Left colon (tissue), 2 donors: Measurements from ENCODE around the gene LRCH3. TPM values are rescaled to one million over a fixed set of nuclear protein-coding genes. Genes with fewer than 3 reads are reported as not detected.

ENCODE experiments used
- ATAC-seq: fragments of 200-7000 bp; cut with Tn5 transposase; one replicate; pipeline ENCODE4 v1.9.1; 2020; ENCODE audit warnings: mild to moderate bottlenecking, moderate library complexity
- DNase-seq, 2 donors: peaks; one replicate each; pipeline ENCODE4 v3.0.0-alpha.2; 2020
- intact Hi-C, 2 donors: fragments of 100-400 bp; cut with DNase I in 1 of 2; cut with micrococcal nuclease in 1 of 2; formaldehyde crosslinking; loops; one replicate each; pipeline versions ENCODE4 v1.11.2 to v1.14.0; 2022; cut with DNase I, micrococcal nuclease
- total RNA-seq, 2 donors: library from RNA; stranded (reverse); fragmentation: NEBNext Ultra II Directional; extraction: Animal tissue kit (Norgen Biotek cat#: 25700); gene quantifications; one replicate each; pipeline ENCODE4 v1.2.1, GENCODE V29; 2021
- donor health status: DM: no; HTN: no; CAD: no.
- donor health status: DM: yes; HTN: yes; CAD: no.

LRCH3 gene
- total RNA-seq, 2 donors from 2014 or later = 27.3 to 43.6 TPM

GRCh38 chr3:197829397-197830045 is 38.5 kb downstream of the LRCH3 start:
- DNase-seq = no peak
- intact Hi-C loops = no loop called here
- ATAC-seq = peak; percentile 73

- ATAC-seq (no peak), DNase-seq (no peak)
- intact Hi-C loops = no loop called here
Measured at GRCh38 chr3:197830308-197830966, 39.4 kb downstream of the LRCH3 start.

- ATAC-seq = no peak
- intact Hi-C loops = no loop called here
- no peak for DNase-seq
Measured at GRCh38 chr3:197830967-197831313, 39.9 kb downstream of the LRCH3 start.

- ATAC-seq = no peak
- intact Hi-C loops = no loop called here
- no peak for DNase-seq
Measured at GRCh38 chr3:197833930-197834715, 43.1 kb downstream of the LRCH3 start.

- intact Hi-C loops = no loop called here
- DNase-seq (no peak), ATAC-seq (no peak)
Measured at GRCh38 chr3:197835509-197835908, 44.5 kb downstream of the LRCH3 start.

GRCh38 chr3:197836244-197836643 is 45.2 kb downstream of the LRCH3 start:
- intact Hi-C loops = no loop called here
- no peak for ATAC-seq

GRCh38 chr3:197837282-197837681 is 46.2 kb downstream of the LRCH3 start:
- intact Hi-C loops = no loop called here
- ATAC-seq = no peak
- DNase-seq = no peak

More at GRCh38 chr3:197836244-197836643, 45.2 kb downstream of the LRCH3 start:
- no peak for DNase-seq

- no peak for DNase-seq
- intact Hi-C loops = no loop called here
Measured at GRCh38 chr3:197841789-197842188, 50.7 kb downstream of the LRCH3 start.

GRCh38 chr3:197846491-197846890 is 55.4 kb downstream of the LRCH3 start:
- ATAC-seq = no peak
- DNase-seq = no peak
- intact Hi-C loops = no loop called here

More at GRCh38 chr3:197841789-197842188, 50.7 kb downstream of the LRCH3 start:
- no peak for ATAC-seq

GRCh38 chr3:197847866-197848401 is 56.9 kb downstream of the LRCH3 start:
- ATAC-seq (peak; percentile 99), DNase-seq (peak in 1 of 2 donors; percentile 31)
- intact Hi-C loops = no loop called here

- ATAC-seq (no peak), DNase-seq (no peak)
- intact Hi-C loops = no loop called here
Measured at GRCh38 chr3:197854596-197855343, 63.7 kb downstream of the LRCH3 start.

- DNase-seq (no peak), ATAC-seq (no peak)
- intact Hi-C loops = no loop called here
Measured at GRCh38 chr3:197855571-197855970, 64.5 kb downstream of the LRCH3 start.

- intact Hi-C loops = no loop called here
- no peak for DNase-seq
- no peak for ATAC-seq
Measured at GRCh38 chr3:197856199-197856816, 65.3 kb downstream of the LRCH3 start.

- intact Hi-C loops = no loop called here
- DNase-seq (no peak), ATAC-seq (no peak)
Measured at GRCh38 chr3:197858133-197858532, 67.1 kb downstream of the LRCH3 start.

GRCh38 chr3:197858598-197858997 is 67.5 kb downstream of the LRCH3 start:
- intact Hi-C loops = no loop called here
- ATAC-seq (no peak), DNase-seq (no peak)

- intact Hi-C loops = no loop called here
- DNase-seq (no peak), ATAC-seq (no peak)
Measured at GRCh38 chr3:197866035-197866434, 75.0 kb downstream of the LRCH3 start.

- ATAC-seq = no peak
- no peak for DNase-seq
- intact Hi-C loops = no loop called here
Measured at GRCh38 chr3:197873329-197873728, 82.3 kb downstream of the LRCH3 start.

GRCh38 chr3:197874064-197874463 is 83.0 kb downstream of the LRCH3 start:
- intact Hi-C loops = no loop called here
- ATAC-seq = no peak
- DNase-seq = no peak

GRCh38 chr3:197874653-197875052 is 83.6 kb downstream of the LRCH3 start:
- DNase-seq (no peak), ATAC-seq (no peak)
- intact Hi-C loops = no loop called here
